CD8-positive, alpha-beta memory T cell (primary cell): ENCODE measurements around the gene UBFD1. TPM values are rescaled to one million over a fixed set of nuclear protein-coding genes. Genes with fewer than 3 reads are reported as not detected.

Experiments
- CTCF ChIA-PET: fragments of 350-600 bp; sonication (Branson Sonifier 250); formaldehyde crosslinking; loops from one replicate; lab custom pipeline; 2021; ENCODE audit warnings: antibody characterized with exemption; lab: Charles Lee
- POLR2A ChIA-PET: fragments of 350-600 bp; sonication (Branson Sonifier 250); formaldehyde crosslinking; loops from one replicate; lab custom pipeline; 2021; ENCODE audit warnings: antibody characterized with exemption; lab: Charles Lee
- DNase-seq, 5 donors: peaks; one replicate each; pipeline versions ENCODE4 v3.0.0 to v3.0.0-alpha.2; 2020 to 2022; ENCODE audit warnings: mixed read lengths in 1 of 5
- H3K27ac ChIP-seq: one replicate; pipeline ENCODE4 v1.7.0; 2013; ENCODE audit warnings: low read depth, mild to moderate bottlenecking, low read length, moderate library complexity
- H3K27me3 ChIP-seq: 2 replicates; pipeline ENCODE4 v1.7.0; 2013; ENCODE audit warnings: low read length, mild to moderate bottlenecking; ENCODE audit not compliant: insufficient read depth, poor library complexity, severe bottlenecking
- H3K36me3 ChIP-seq: 2 replicates; pipeline ENCODE4 v1.7.0; 2013; ENCODE audit warnings: mild to moderate bottlenecking, low read length, moderate library complexity; ENCODE audit not compliant: insufficient read depth
- H3K4me1 ChIP-seq: 2 replicates; pipeline ENCODE4 v1.7.0; 2013; ENCODE audit warnings: mild to moderate bottlenecking, low read length, moderate library complexity; ENCODE audit not compliant: insufficient read depth
- H3K4me3 ChIP-seq: 2 replicates; pipeline ENCODE4 v1.7.0; 2013; ENCODE audit warnings: mild to moderate bottlenecking, low read length
- H3K9me3 ChIP-seq: 2 replicates; pipeline ENCODE4 v1.7.0; 2013; ENCODE audit warnings: mild to moderate bottlenecking, low read length
- H3K27ac Mint-ChIP-seq, 8 donors: one replicate each; pipeline ENCODE4 v1.8.0; 2020 to 2021; ENCODE audit warnings: mixed read lengths in 8 of 8, mild to moderate bottlenecking in 6 of 8, inconsistent platforms in 3 of 8, moderate library complexity in 3 of 8
- H3K27me3 Mint-ChIP-seq, 2 donors: one replicate each; pipeline ENCODE4 v1.8.0; 2020 to 2021; ENCODE audit warnings: mixed read lengths in 2 of 2, mild to moderate bottlenecking in 1 of 2, moderate library complexity in 1 of 2
- H3K36me3 Mint-ChIP-seq, 3 donors: one replicate each; pipeline ENCODE4 v1.8.0; 2020 to 2021; ENCODE audit warnings: mixed read lengths in 3 of 3, inconsistent platforms in 1 of 3, mild to moderate bottlenecking in 1 of 3
- H3K4me1 Mint-ChIP-seq, 3 donors: one replicate each; pipeline ENCODE4 v1.8.0; 2020 to 2021; ENCODE audit warnings: mixed read lengths in 3 of 3, inconsistent platforms in 1 of 3, mild to moderate bottlenecking in 1 of 3
- H3K4me3 Mint-ChIP-seq, 7 donors: one replicate each; pipeline ENCODE4 v1.8.0; 2020 to 2021; ENCODE audit warnings: mixed read lengths in 7 of 7, mild to moderate bottlenecking in 6 of 7, moderate library complexity in 4 of 7, inconsistent platforms in 2 of 7
- H3K9me3 Mint-ChIP-seq, 5 donors: one replicate each; pipeline ENCODE4 v1.8.0; 2020 to 2022; ENCODE audit warnings: mixed read lengths in 5 of 5, mild to moderate bottlenecking in 3 of 5, moderate library complexity in 2 of 5, inconsistent platforms in 1 of 5
- polyA plus RNA-seq: library from polyadenylated mRNA; unstranded; fragments of 300-500 nt; fragmentation: Illumina TruSeq; gene quantifications from one replicate; pipeline ENCODE4 v1.2.3, GENCODE V29; 2021
- total RNA-seq, 2 experiments: library from RNA; stranded (reverse); gene quantifications; one replicate each; pipeline ENCODE4 v1.2.3, GENCODE V29; 2021

The UBFD1 gene
- total and polyA plus RNA-seq, 3 experiments from 2014 or later, result 12.8 to 60.1 (median 58.5) TPM

GRCh38 chr16:23511731-23512130 is 45.8 kb upstream of the UBFD1 start:
- Mint-ChIP-seq H3K4me3 (peak overlapping the region in 6 of 7 donors; percentile 63 to 86 (median 74)), H3K27me3 (peaks cover 0 to 5% of the 10 kb centered on the region in 2 donors), H3K4me1 (peaks cover 51 to 74% (median 71%) of the 10 kb centered on the region in 3 donors), H3K36me3 (peaks cover 0 to 21% (median 3%) of the 10 kb centered on the region in 3 donors), H3K27ac (peak overlapping the region in 3 of 8 donors; percentile 56 to 70 (median 63)), H3K9me3 (no peaks in the 10 kb centered on the region)
- no peaks in the 10 kb centered on the region for H3K36me3 ChIP-seq
- ChIA-PET POLR2A (no interaction called here), CTCF (no interaction called here)
- DNase-seq, result no peak
- peaks cover 44% of the 10 kb centered on the region for H3K4me1 ChIP-seq
- no peak overlapping the region for H3K4me3 ChIP-seq
- no peak overlapping the region for H3K27ac ChIP-seq
- no peaks in the 10 kb centered on the region for H3K27me3 ChIP-seq
- H3K9me3 ChIP-seq, result no peaks in the 10 kb centered on the region

DNA sequence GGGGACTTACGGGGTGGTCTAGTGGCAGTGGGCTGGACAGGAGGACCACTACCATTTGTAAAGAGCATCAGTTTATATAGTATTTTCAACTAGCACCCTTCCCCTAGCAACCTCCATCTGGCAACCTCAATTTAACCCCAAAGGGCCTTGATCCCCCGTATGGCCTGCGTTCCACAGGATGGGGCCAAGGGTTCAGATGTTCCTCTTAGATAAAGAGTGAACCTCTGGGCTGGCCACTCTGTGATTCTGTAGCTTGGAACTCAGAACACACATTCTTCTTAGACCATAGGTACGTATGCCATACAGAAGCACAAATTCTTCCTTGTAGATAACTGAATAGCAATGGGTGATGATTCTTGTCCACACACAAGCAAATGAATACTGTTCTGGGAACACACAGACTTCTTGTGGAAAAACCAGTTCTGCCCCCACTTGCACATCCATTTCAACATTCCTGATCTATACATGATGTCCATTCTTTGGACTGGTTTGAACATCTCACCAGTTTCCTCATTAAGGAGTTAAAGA is 45.3 kb upstream of the UBFD1 start:
- no peak overlapping the region for H3K4me3 ChIP-seq
- CTCF ChIA-PET, result no interaction called here
- Mint-ChIP-seq H3K4me1 (peaks cover 47 to 70% (median 68%) of the 10 kb centered on the region in 3 donors), H3K4me3 (peak overlapping the region in 3 of 7 donors; percentile 16 to 78 (median 45)), H3K27ac (peak overlapping the region in 2 of 8 donors; percentile 38 to 63), H3K9me3 (no peaks in the 10 kb centered on the region), H3K27me3 (peaks cover 0 to 5% of the 10 kb centered on the region in 2 donors), H3K36me3 (peaks cover 0 to 17% (median 3%) of the 10 kb centered on the region in 3 donors)
- no peaks in the 10 kb centered on the region for H3K9me3 ChIP-seq
- peaks cover 39% of the 10 kb centered on the region for H3K4me1 ChIP-seq
- POLR2A ChIA-PET, result no interaction called here
- no peaks in the 10 kb centered on the region for H3K27me3 ChIP-seq
- DNase-seq, result no peak
- no peak overlapping the region for H3K27ac ChIP-seq
- H3K36me3 ChIP-seq, result no peaks in the 10 kb centered on the region

- H3K4me3 Mint-ChIP-seq, result peak overlapping the region; percentile 33 to 66 (median 49)
- no peaks in the 10 kb centered on the region for H3K9me3 ChIP-seq
- CTCF ChIA-PET, result interaction anchor here (1.2 to 1.6 kb wide), 4 partner anchors 9 to 80 kb away, joined by 3 to 5 read pairs (median 3); no protein-coding TSS in a partner anchor
These were observed 43.0 kb upstream of the UBFD1 start for GRCh38 chr16:23514381-23515152.

GRCh38 chr16:23515881-23516280 is 41.6 kb upstream of the UBFD1 start:
- Histone ChIP-seq H3K4me1 (peaks cover 21% of the 10 kb centered on the region), H3K27ac (no peak overlapping the region), H3K27me3 (no peaks in the 10 kb centered on the region), H3K36me3 (no peaks in the 10 kb centered on the region), H3K9me3 (no peaks in the 10 kb centered on the region), H3K4me3 (no peak overlapping the region)
- peaks cover 0 to 2% of the 10 kb centered on the region in 2 donors for H3K27me3 Mint-ChIP-seq
- peaks cover 0 to 6% (median 5%) of the 10 kb centered on the region in 3 donors for H3K36me3 Mint-ChIP-seq
- DNase-seq, result no peak
- peaks cover 29 to 48% (median 40%) of the 10 kb centered on the region in 3 donors for H3K4me1 Mint-ChIP-seq
- no peak overlapping the region for H3K4me3 Mint-ChIP-seq
- H3K27ac Mint-ChIP-seq, result peak overlapping the region in 2 of 8 donors; percentile 64 to 75
- POLR2A ChIA-PET, result interaction anchor here (0.7 to 1.0 kb wide), 2 partner anchors 10 to 57 kb away, joined by 4 read pairs; no protein-coding TSS in a partner anchor
- H3K9me3 Mint-ChIP-seq, result no peaks in the 10 kb centered on the region
- CTCF ChIA-PET, result interaction anchor here (0.7 to 1.6 kb wide), 2 partner anchors 81 to 1559 kb away, joined by 3 to 5 read pairs; no protein-coding TSS in a partner anchor

More at GRCh38 chr16:23514381-23515152, 43.0 kb upstream of the UBFD1 start:
- Histone ChIP-seq H3K36me3 (no peaks in the 10 kb centered on the region), H3K4me1 (peaks cover 21% of the 10 kb centered on the region), H3K4me3 (no peak overlapping the region), H3K27me3 (no peaks in the 10 kb centered on the region), H3K27ac (no peak overlapping the region)
- Mint-ChIP-seq H3K27ac (peak overlapping the region; percentile 3 to 83 (median 60)), H3K4me1 (peaks cover 34 to 55% (median 47%) of the 10 kb centered on the region in 3 donors), H3K27me3 (peaks cover 0 to 5% of the 10 kb centered on the region in 2 donors), H3K9me3 (no peaks in the 10 kb centered on the region), H3K36me3 (peaks cover 0 to 6% (median 5%) of the 10 kb centered on the region in 3 donors)
- POLR2A ChIA-PET, result no interaction called here
- DNase-seq, result peak in 3 of 5 donors; percentile 50 to 73 (median 62)

DNA sequence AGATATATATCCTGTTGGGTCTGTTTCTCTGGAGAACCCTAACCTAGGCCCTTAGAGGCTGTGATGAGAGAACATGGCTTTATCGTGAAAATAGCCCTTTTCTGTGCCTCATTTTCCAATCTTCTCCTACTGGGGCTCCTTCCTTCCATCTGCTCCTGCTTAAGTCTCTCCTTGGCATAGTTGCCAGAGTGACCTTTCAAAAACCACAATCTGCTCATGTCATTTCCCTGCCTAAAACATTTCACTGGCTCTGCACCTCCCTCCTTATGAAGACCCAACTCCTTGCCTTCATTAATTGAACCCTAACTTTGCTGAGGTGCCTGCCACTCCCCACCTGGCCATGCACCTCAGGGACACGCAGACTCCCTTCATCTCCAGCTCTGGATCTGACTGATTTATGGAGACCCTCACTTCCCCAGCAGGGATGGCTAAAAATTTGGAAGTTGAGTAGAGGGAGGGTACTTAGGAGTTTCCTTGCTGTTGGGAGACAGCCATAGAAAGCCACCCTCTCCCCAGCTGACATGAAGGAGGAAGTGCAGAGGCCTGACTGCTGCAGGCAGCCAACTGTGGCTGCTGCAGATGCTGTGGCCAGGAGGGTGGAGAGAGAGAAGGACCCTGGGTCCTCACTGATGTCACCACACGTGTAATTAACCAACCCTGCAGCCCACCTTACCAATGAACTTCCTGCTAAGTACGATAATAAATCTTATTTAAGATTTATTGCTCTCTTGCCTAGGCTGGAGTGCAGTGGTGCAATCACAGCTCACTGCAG is 41.0 kb upstream of the UBFD1 start:
- Histone ChIP-seq H3K9me3 (no peaks in the 10 kb centered on the region), H3K27me3 (no peaks in the 10 kb centered on the region), H3K4me1 (peaks cover 21% of the 10 kb centered on the region), H3K36me3 (no peaks in the 10 kb centered on the region), H3K4me3 (no peak overlapping the region), H3K27ac (no peak overlapping the region)
- peaks cover 0 to 10% (median 6%) of the 10 kb centered on the region in 3 donors for H3K36me3 Mint-ChIP-seq
- peaks cover 0 to 2% of the 10 kb centered on the region in 2 donors for H3K27me3 Mint-ChIP-seq
- DNase-seq, result no peak
- peak overlapping the region in 3 of 7 donors; percentile 3 to 68 (median 41) for H3K4me3 Mint-ChIP-seq
- CTCF ChIA-PET, result no interaction called here
- H3K27ac Mint-ChIP-seq, result peak overlapping the region in 3 of 8 donors; percentile 58 to 73 (median 64)
- H3K4me1 Mint-ChIP-seq, result peaks cover 25 to 48% (median 36%) of the 10 kb centered on the region in 3 donors
- no peaks in the 10 kb centered on the region for H3K9me3 Mint-ChIP-seq
- POLR2A ChIA-PET, result no interaction called here

- H3K4me1 Mint-ChIP-seq, result peaks cover 25 to 43% (median 31%) of the 10 kb centered on the region in 3 donors
- ChIA-PET CTCF (no interaction called here), POLR2A (no interaction called here)
- DNase-seq, result no peak
- peaks cover 0 to 3% of the 10 kb centered on the region in 2 donors for H3K27me3 Mint-ChIP-seq
- H3K36me3 ChIP-seq, result peaks cover 9% of the 10 kb centered on the region
- peaks cover 21% of the 10 kb centered on the region for H3K4me1 ChIP-seq
- no peaks in the 10 kb centered on the region for H3K9me3 ChIP-seq
- H3K27me3 ChIP-seq, result no peaks in the 10 kb centered on the region
- H3K36me3 Mint-ChIP-seq, result peaks cover 5 to 29% (median 15%) of the 10 kb centered on the region in 3 donors
- no peak overlapping the region for H3K4me3 ChIP-seq
- H3K27ac Mint-ChIP-seq, result peak overlapping the region in 1 of 8 donors; percentile 18
- H3K4me3 Mint-ChIP-seq, result no peak overlapping the region
- no peak overlapping the region for H3K27ac ChIP-seq
- no peaks in the 10 kb centered on the region for H3K9me3 Mint-ChIP-seq
These were observed 39.1 kb upstream of the UBFD1 start for GRCh38 chr16:23518435-23518891.

DNA sequence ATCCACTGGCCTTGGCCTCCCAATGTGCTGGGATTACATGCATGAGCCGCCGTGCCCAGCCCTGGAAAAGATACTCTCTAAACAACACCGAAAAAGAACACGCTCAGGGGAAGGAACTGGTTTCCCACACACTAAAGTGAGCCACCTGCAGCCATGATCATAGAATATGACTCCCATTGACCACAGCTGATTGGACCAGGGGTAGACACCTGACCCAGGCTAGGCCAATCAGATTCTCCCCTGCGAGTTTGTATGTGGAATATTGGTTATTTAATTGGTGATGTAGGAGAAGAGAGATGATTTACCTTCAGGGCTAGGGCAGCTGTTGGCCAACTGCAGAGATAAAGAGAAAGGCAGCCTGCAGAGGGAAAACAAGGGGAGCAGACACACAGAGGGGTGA is 38.2 kb upstream of the UBFD1 start:
- Mint-ChIP-seq H3K27ac (peak overlapping the region in 2 of 8 donors; percentile 37 to 88), H3K4me3 (no peak overlapping the region), H3K9me3 (no peaks in the 10 kb centered on the region), H3K36me3 (peaks cover 9 to 37% (median 19%) of the 10 kb centered on the region in 3 donors), H3K4me1 (peaks cover 23 to 35% (median 25%) of the 10 kb centered on the region in 3 donors), H3K27me3 (peaks cover 0 to 1% of the 10 kb centered on the region in 2 donors)
- ChIA-PET CTCF (no interaction called here), POLR2A (no interaction called here)
- Histone ChIP-seq H3K4me1 (peaks cover 15% of the 10 kb centered on the region), H3K4me3 (no peak overlapping the region), H3K9me3 (no peaks in the 10 kb centered on the region), H3K27ac (no peak overlapping the region), H3K36me3 (peaks cover 10% of the 10 kb centered on the region), H3K27me3 (no peaks in the 10 kb centered on the region)
- no peak for DNase-seq
